Astrocyte (in vitro differentiated cells and primary cell): Measurements from ENCODE around the gene GJD3. TPM values are rescaled to one million over a fixed set of nuclear protein-coding genes. Genes with fewer than 3 reads are reported as not detected.
"Not testable (repeated sequence)": the region's sequence is repeated elsewhere in the genome, so short reads cannot be mapped to it uniquely, and the experiment has no call there.

ENCODE experiments used
- DNase-seq: peaks from one replicate; pipeline ENCODE4 v3.0.0-alpha.2; 2010; ENCODE audit warnings: low read depth
- FAIRE-seq: peaks from 2 replicates; lab custom pipeline; 2011; peaks lifted over from hg19 to GRCh38; lab: Jason Lieb, UNC
- H2AFZ ChIP-seq: 2 replicates; pipeline ENCODE4 v1.6.0; 2012; ENCODE audit warnings: low read depth, low read length, inconsistent platforms
- H3K27ac ChIP-seq: 2 replicates; pipeline ENCODE4 v1.5.1; 2011; ENCODE audit warnings: low read depth, low read length, inconsistent platforms
- H3K27me3 ChIP-seq: 2 replicates; pipeline ENCODE4 v1.6.0; 2011; ENCODE audit warnings: low read length, inconsistent platforms; ENCODE audit not compliant: insufficient read depth
- H3K36me3 ChIP-seq: 2 replicates; pipeline ENCODE4 v1.5.1; 2011; ENCODE audit warnings: low read length, inconsistent platforms; ENCODE audit not compliant: insufficient read depth
- H3K4me1 ChIP-seq: 2 replicates; pipeline ENCODE4 v1.5.1; 2011; ENCODE audit warnings: low read length, inconsistent platforms; ENCODE audit not compliant: insufficient read depth
- H3K4me2 ChIP-seq: 2 replicates; pipeline ENCODE4 v1.6.0; 2012; ENCODE audit warnings: low read length, inconsistent platforms
- H3K4me3 ChIP-seq: 2 replicates; pipeline ENCODE4 v1.5.1; 2011; ENCODE audit warnings: low read depth, mild to moderate bottlenecking, low read length, inconsistent platforms; ENCODE audit not compliant: insufficient read depth
- H3K79me2 ChIP-seq: 2 replicates; pipeline ENCODE4 v1.6.0; 2012; ENCODE audit warnings: mild to moderate bottlenecking, low read length, inconsistent platforms; ENCODE audit not compliant: insufficient read depth
- H3K9ac ChIP-seq: 2 replicates; pipeline ENCODE4 v1.6.0; 2012; ENCODE audit warnings: mild to moderate bottlenecking, low read length, inconsistent platforms
- H3K9me3 ChIP-seq: 2 replicates; pipeline ENCODE4 v1.5.1; 2012; ENCODE audit warnings: low read depth, mild to moderate bottlenecking, low read length, inconsistent platforms; ENCODE audit not compliant: insufficient read depth
- H4K20me1 ChIP-seq: 2 replicates; pipeline ENCODE4 v1.6.0; 2012; ENCODE audit warnings: low read length, inconsistent platforms; ENCODE audit not compliant: insufficient read depth
- H3K27ac Mint-ChIP-seq: one replicate; pipeline ENCODE4 v1.8.0; 2021; ENCODE audit warnings: mild to moderate bottlenecking, mixed read lengths; ENCODE audit not compliant: unreplicated experiment
- H3K27me3 Mint-ChIP-seq: one replicate; pipeline ENCODE4 v1.8.0; 2021; ENCODE audit warnings: low read depth, mixed read lengths; ENCODE audit not compliant: unreplicated experiment
- H3K36me3 Mint-ChIP-seq: one replicate; pipeline ENCODE4 v1.8.0; 2021; ENCODE audit warnings: low read depth, mixed read lengths; ENCODE audit not compliant: unreplicated experiment
- H3K4me1 Mint-ChIP-seq: one replicate; pipeline ENCODE4 v1.8.0; 2021; ENCODE audit warnings: low read depth, mixed read lengths; ENCODE audit not compliant: unreplicated experiment
- H3K4me3 Mint-ChIP-seq: one replicate; pipeline ENCODE4 v1.8.0; 2021; ENCODE audit warnings: mild to moderate bottlenecking, moderate library complexity, mixed read lengths; ENCODE audit not compliant: unreplicated experiment
- H3K9me3 Mint-ChIP-seq: one replicate; pipeline ENCODE4 v1.8.0; 2021; ENCODE audit warnings: mild to moderate bottlenecking, mixed read lengths; ENCODE audit not compliant: unreplicated experiment
- CTCF ChIP-seq: IDR thresholded peaks from 2 replicates; pipeline ENCODE4 v1.5.1; 2011; ENCODE audit warnings: low read depth, mild to moderate bottlenecking, inconsistent platforms, low read length, moderate library complexity; ENCODE audit not compliant: insufficient read depth
- EZH2 ChIP-seq: IDR thresholded peaks from 2 replicates; pipeline ENCODE4 v1.6.1; 2012; ENCODE audit warnings: mild to moderate bottlenecking, low read length, inconsistent platforms; ENCODE audit not compliant: insufficient read depth
- total RNA-seq: library from RNA; stranded (reverse); gene quantifications from 2 replicates; pipeline ENCODE4 v1.2.1, GENCODE V29; 2021

The GJD3 gene
- total RNA-seq, 1 donor from 2014 or later = 0.43 TPM

GRCh38 chr17:40399185-40399584 lies 34.6 kb upstream of the GJD3 start:
- H3K4me2 ChIP-seq = no peak overlapping the region
- H3K9me3 ChIP-seq = no peaks in the 10 kb centered on the region
- no peaks in the 10 kb centered on the region for H3K9me3 Mint-ChIP-seq
- H3K27ac Mint-ChIP-seq = no peak overlapping the region
- H3K79me2 ChIP-seq = no peaks in the 10 kb centered on the region
- H3K36me3 Mint-ChIP-seq = no peaks in the 10 kb centered on the region
- TF ChIP-seq EZH2 (no peak), CTCF (peak; percentile 59)
- DNase-seq (peak; percentile 40), FAIRE-seq (no peak)
- H3K4me1 Mint-ChIP-seq = no peaks in the 10 kb centered on the region
- H3K9ac ChIP-seq = no peak overlapping the region
- H3K36me3 ChIP-seq = peaks cover 25% of the 10 kb centered on the region
- H4K20me1 ChIP-seq = no peaks in the 10 kb centered on the region
- H3K27me3 Mint-ChIP-seq = no peaks in the 10 kb centered on the region
- no peaks in the 10 kb centered on the region for H3K4me1 ChIP-seq
- H3K27ac ChIP-seq = no peak overlapping the region
- no peak overlapping the region for H3K4me3 ChIP-seq
- H3K4me3 Mint-ChIP-seq = no peak overlapping the region
- H2AFZ ChIP-seq = no peak overlapping the region
- H3K27me3 ChIP-seq = no peaks in the 10 kb centered on the region

- H3K9ac ChIP-seq, H3K27ac Mint-ChIP-seq, H3K27me3 Mint-ChIP-seq, H2AFZ ChIP-seq, H3K36me3 Mint-ChIP-seq, H3K9me3 ChIP-seq, H3K4me2 ChIP-seq, H3K27me3 ChIP-seq, H3K27ac ChIP-seq, DNase-seq, H4K20me1 ChIP-seq, H3K9me3 Mint-ChIP-seq, H3K79me2 ChIP-seq, FAIRE-seq, H3K4me1 ChIP-seq, H3K4me1 Mint-ChIP-seq, H3K4me3 Mint-ChIP-seq, H3K4me3 ChIP-seq: not testable (repeated sequence)
- peaks cover 30% of the 10 kb centered on the region for H3K36me3 ChIP-seq
Observed at GRCh38 chr17:40386555-40386954, 22.0 kb upstream of the GJD3 start.

GRCh38 chr17:40382251-40382650 lies 17.7 kb upstream of the GJD3 start:
- FAIRE-seq = no peak
- no peaks in the 10 kb centered on the region for H3K4me1 Mint-ChIP-seq

More at GRCh38 chr17:40382251-40382650, 17.7 kb upstream of the GJD3 start:
- Histone ChIP-seq H3K79me2 (no peaks in the 10 kb centered on the region), H3K4me2 (no peak overlapping the region), H3K27me3 (no peaks in the 10 kb centered on the region), H3K27ac (no peak overlapping the region), H4K20me1 (no peaks in the 10 kb centered on the region), H3K36me3 (no peaks in the 10 kb centered on the region), H3K9me3 (no peaks in the 10 kb centered on the region), H3K4me1 (no peaks in the 10 kb centered on the region), H3K9ac (no peak overlapping the region), H3K4me3 (no peak overlapping the region), H2AFZ (no peak overlapping the region)
- H3K27me3 Mint-ChIP-seq = peaks cover 4% of the 10 kb centered on the region
- H3K9me3 Mint-ChIP-seq = no peaks in the 10 kb centered on the region
- TF ChIP-seq EZH2 = no peak
- H3K36me3 Mint-ChIP-seq = no peaks in the 10 kb centered on the region
- DNase-seq = no peak
- H3K27ac Mint-ChIP-seq = no peak overlapping the region
- no peak overlapping the region for H3K4me3 Mint-ChIP-seq
